Smooth muscle cell (in vitro differentiated cells): ENCODE data around the gene MUC3A. TPM values are rescaled to one million over a fixed set of nuclear protein-coding genes. Genes with fewer than 3 reads are reported as not detected.

Source experiments
- DNase-seq: peaks from one replicate; lab custom pipeline; 2025; ENCODE audit not compliant: unreplicated experiment; lab: John Stamatoyannopoulos, UW
- H2AFZ ChIP-seq: fragments of 200-600 bp; sonication (generic); 2 replicates; pipeline ENCODE4 v1.6.0; 2016; ENCODE audit warnings: antibody characterized with exemption, low read depth, mild to moderate bottlenecking
- H3F3A ChIP-seq: fragments of 200-600 bp; sonication (generic); 2 replicates; pipeline ENCODE4 v1.6.0; 2017; ENCODE audit warnings: antibody characterized with exemption, low read depth
- H3K27ac ChIP-seq: fragments of 200-600 bp; sonication (generic); 2 replicates; pipeline ENCODE4 v1.5.1; 2016; ENCODE audit warnings: low read depth, mild to moderate bottlenecking
- H3K27me3 ChIP-seq: fragments of 200-600 bp; sonication (generic); 2 replicates; pipeline ENCODE4 v1.6.1; 2016; ENCODE audit warnings: low read depth, mild to moderate bottlenecking
- H3K36me3 ChIP-seq: fragments of 200-600 bp; sonication (generic); 2 replicates; pipeline ENCODE4 v1.5.1; 2016; ENCODE audit warnings: low read depth
- H3K4me1 ChIP-seq: fragments of 200-600 bp; sonication (generic); 2 replicates; pipeline ENCODE4 v1.5.1; 2016; ENCODE audit warnings: low read depth
- H3K4me2 ChIP-seq: fragments of 200-600 bp; sonication (generic); 2 replicates; pipeline ENCODE4 v1.6.0; 2016; ENCODE audit warnings: mild to moderate bottlenecking
- H3K4me3 ChIP-seq: fragments of 200-600 bp; sonication (generic); 2 replicates; pipeline ENCODE4 v1.5.1; 2016; ENCODE audit warnings: mild to moderate bottlenecking
- H3K79me2 ChIP-seq: fragments of 200-600 bp; sonication (generic); 2 replicates; pipeline ENCODE4 v1.6.0; 2016; ENCODE audit warnings: low read depth, mild to moderate bottlenecking
- H3K9ac ChIP-seq: fragments of 200-600 bp; sonication (generic); 2 replicates; pipeline ENCODE4 v1.6.0; 2016; ENCODE audit warnings: low read depth
- H3K9me3 ChIP-seq: fragments of 200-600 bp; sonication (generic); replicated peaks from 2 replicates; pipeline ENCODE4 v1.5.1; 2016; ENCODE audit warnings: low read depth
- H4K20me1 ChIP-seq: fragments of 200-600 bp; sonication (generic); 2 replicates; pipeline ENCODE4 v1.6.0; 2016; ENCODE audit warnings: low read depth
- CTCF ChIP-seq: fragments of 200-600 bp; sonication (generic); IDR thresholded peaks from 2 replicates; pipeline ENCODE4 v1.5.1; 2017; ENCODE audit warnings: borderline replicate concordance, mild to moderate bottlenecking, antibody characterized with exemption; ENCODE audit not compliant: insufficient read depth, poor library complexity, severe bottlenecking
- WGBS: methylation state at CpG from one replicate; pipeline ENCODE4 v1.1.7; 2016; ENCODE audit warnings: low lambda C conversion rate; 5-methylcytosine and 5-hydroxymethylcytosine counted together
- polyA plus RNA-seq: library from polyadenylated mRNA; unstranded; fragments of >200 nt; fragmentation: Nextera tagmentation; extraction: Ambion mirVana; gene quantifications from 2 replicates; pipeline ENCODE4 v1.2.1, GENCODE V29; 2016
- total RNA-seq: library from RNA; depleted of rRNA; stranded (reverse); fragments of >200 nt; gene quantifications from 2 replicates; pipeline ENCODE4 v1.2.3, GENCODE V29; 2014

The MUC3A gene
- total and polyA plus RNA-seq, 2 experiments from 2014 or later, result not detected

- DNase-seq, result no peak
- Histone ChIP-seq H3K9ac (no peak overlapping the region), H3K4me2 (no peak overlapping the region), H3K36me3 (no peaks in the 10 kb centered on the region), H2AFZ (no peak overlapping the region), H3K27ac (no peak overlapping the region), H3K9me3 (no peaks in the 10 kb centered on the region), H3K4me3 (no peak overlapping the region), H3F3A (no peaks in the 10 kb centered on the region), H4K20me1 (no peaks in the 10 kb centered on the region), H3K27me3 (peaks cover 26% of the 10 kb centered on the region), H3K4me1 (peaks cover 6% of the 10 kb centered on the region), H3K79me2 (no peaks in the 10 kb centered on the region)
- no peak for TF ChIP-seq CTCF
- 72% methylated on average over 14 of the region's 14 CpGs for WGBS
Observed at GRCh38 chr7:100971111-100972001, 22.0 kb downstream of the MUC3A start.

- no peak for TF ChIP-seq CTCF
- 73% methylated on average over 7 of the region's 7 CpGs for WGBS
- Histone ChIP-seq H3K9ac (no peak overlapping the region), H3K27ac (no peak overlapping the region), H3K36me3 (no peaks in the 10 kb centered on the region), H3K4me1 (peaks cover under 1% of the 10 kb centered on the region), H3K4me2 (no peak overlapping the region), H2AFZ (no peak overlapping the region), H3K79me2 (no peaks in the 10 kb centered on the region), H3K27me3 (peaks cover 19% of the 10 kb centered on the region), H3F3A (no peaks in the 10 kb centered on the region), H3K9me3 (no peaks in the 10 kb centered on the region), H4K20me1 (no peaks in the 10 kb centered on the region), H3K4me3 (no peak overlapping the region)
- DNase-seq, result no peak
Observed at GRCh38 chr7:100972002-100972347, 22.6 kb downstream of the MUC3A start.

GRCh38 chr7:100974021-100974420 lies 24.7 kb downstream of the MUC3A start:
- H3K27ac ChIP-seq, result no peak overlapping the region
- no peak overlapping the region for H3K4me2 ChIP-seq
- no peaks in the 10 kb centered on the region for H3K79me2 ChIP-seq
- H3K36me3 ChIP-seq, result no peaks in the 10 kb centered on the region
- DNase-seq, result no peak
- no peaks in the 10 kb centered on the region for H3K27me3 ChIP-seq
- no peak for TF ChIP-seq CTCF
- H3K4me1 ChIP-seq, result no peaks in the 10 kb centered on the region
- 31% methylated on average over 2 of the region's 2 CpGs for WGBS
- no peak overlapping the region for H2AFZ ChIP-seq
- H3K4me3 ChIP-seq, result no peak overlapping the region
- H3F3A ChIP-seq, result no peaks in the 10 kb centered on the region
- no peaks in the 10 kb centered on the region for H4K20me1 ChIP-seq
- H3K9ac ChIP-seq, result no peak overlapping the region
- H3K9me3 ChIP-seq, result no peaks in the 10 kb centered on the region

GRCh38 chr7:100975371-100975821 lies 26.1 kb downstream of the MUC3A start:
- Histone ChIP-seq H3K27ac (no peak overlapping the region), H3K9ac (no peak overlapping the region), H3K4me1 (no peaks in the 10 kb centered on the region), H2AFZ (no peak overlapping the region), H3K4me2 (no peak overlapping the region), H3K79me2 (no peaks in the 10 kb centered on the region), H3K36me3 (no peaks in the 10 kb centered on the region), H3K27me3 (no peaks in the 10 kb centered on the region), H3F3A (no peaks in the 10 kb centered on the region), H3K9me3 (no peaks in the 10 kb centered on the region), H4K20me1 (no peaks in the 10 kb centered on the region), H3K4me3 (no peak overlapping the region)
- no peak for TF ChIP-seq CTCF
- WGBS, result 80% methylated on average over 3 of the region's 3 CpGs
- no peak for DNase-seq
